HL-60/S4 treated with retinoic acid at 250 ng/mL for 4 days and 3 days (cell line): ENCODE results near the gene ANO10.
"Not testable (repeated sequence)": the region's sequence is repeated elsewhere in the genome, so short reads cannot be mapped to it uniquely, and the experiment has no call there.

Experiments used
- in situ Hi-C: fragments of 300-500 bp; cut with MboI; formaldehyde crosslinking; loops from 2 replicates; pipeline ENCODE4 v1.7.0; 2022; ENCODE audit warnings: low sequenced_read_pairs

ANO10 gene, protein sequence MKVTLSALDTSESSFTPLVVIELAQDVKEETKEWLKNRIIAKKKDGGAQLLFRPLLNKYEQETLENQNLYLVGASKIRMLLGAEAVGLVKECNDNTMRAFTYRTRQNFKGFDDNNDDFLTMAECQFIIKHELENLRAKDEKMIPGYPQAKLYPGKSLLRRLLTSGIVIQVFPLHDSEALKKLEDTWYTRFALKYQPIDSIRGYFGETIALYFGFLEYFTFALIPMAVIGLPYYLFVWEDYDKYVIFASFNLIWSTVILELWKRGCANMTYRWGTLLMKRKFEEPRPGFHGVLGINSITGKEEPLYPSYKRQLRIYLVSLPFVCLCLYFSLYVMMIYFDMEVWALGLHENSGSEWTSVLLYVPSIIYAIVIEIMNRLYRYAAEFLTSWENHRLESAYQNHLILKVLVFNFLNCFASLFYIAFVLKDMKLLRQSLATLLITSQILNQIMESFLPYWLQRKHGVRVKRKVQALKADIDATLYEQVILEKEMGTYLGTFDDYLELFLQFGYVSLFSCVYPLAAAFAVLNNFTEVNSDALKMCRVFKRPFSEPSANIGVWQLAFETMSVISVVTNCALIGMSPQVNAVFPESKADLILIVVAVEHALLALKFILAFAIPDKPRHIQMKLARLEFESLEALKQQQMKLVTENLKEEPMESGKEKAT

DNA sequence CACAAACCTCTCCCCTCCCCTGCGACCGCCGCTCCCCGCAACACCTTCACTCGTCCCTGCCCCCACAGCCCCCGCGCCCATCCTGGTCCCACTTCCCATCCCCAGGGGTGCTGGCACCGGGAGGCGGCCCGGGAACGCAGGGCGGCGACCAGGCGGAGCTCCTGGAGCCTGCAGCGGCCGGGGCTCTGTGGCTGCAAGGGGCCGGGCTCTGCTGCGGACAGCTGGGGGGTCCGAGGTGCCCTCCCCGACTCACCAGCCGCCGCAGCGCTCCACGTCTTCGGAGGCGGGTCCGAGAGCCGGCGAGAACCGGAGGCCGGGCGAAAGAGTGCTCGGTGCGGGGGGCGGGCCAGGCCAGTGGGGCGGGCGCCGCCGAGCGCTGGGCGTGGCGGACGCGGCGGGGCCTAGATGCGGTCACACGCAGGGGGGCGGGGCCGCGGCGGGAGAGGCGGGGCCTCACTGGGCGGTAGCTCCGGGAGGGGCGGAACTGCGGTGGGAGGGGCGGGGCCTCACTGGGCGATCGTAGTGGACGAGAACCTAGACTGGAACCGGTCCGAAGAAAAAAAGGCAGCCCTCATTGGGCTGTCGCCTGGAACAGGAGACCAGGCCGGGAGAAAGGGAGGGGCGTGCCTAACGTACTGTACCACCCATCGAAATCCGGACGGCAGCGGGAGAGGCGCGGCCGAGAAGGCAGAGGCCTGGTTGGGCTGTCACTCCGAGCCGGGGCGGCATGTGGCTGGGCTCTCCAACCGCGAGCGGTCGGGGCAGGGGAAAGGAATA lies at the start of gene ANO10:
Gene ANO10 (minus strand): TSS at position 356 of the 777 bp plus-strand sequence. CDS start 16,159 bp downstream, outside the sequence.
- in situ Hi-C loops, result no loop called here

DNA sequence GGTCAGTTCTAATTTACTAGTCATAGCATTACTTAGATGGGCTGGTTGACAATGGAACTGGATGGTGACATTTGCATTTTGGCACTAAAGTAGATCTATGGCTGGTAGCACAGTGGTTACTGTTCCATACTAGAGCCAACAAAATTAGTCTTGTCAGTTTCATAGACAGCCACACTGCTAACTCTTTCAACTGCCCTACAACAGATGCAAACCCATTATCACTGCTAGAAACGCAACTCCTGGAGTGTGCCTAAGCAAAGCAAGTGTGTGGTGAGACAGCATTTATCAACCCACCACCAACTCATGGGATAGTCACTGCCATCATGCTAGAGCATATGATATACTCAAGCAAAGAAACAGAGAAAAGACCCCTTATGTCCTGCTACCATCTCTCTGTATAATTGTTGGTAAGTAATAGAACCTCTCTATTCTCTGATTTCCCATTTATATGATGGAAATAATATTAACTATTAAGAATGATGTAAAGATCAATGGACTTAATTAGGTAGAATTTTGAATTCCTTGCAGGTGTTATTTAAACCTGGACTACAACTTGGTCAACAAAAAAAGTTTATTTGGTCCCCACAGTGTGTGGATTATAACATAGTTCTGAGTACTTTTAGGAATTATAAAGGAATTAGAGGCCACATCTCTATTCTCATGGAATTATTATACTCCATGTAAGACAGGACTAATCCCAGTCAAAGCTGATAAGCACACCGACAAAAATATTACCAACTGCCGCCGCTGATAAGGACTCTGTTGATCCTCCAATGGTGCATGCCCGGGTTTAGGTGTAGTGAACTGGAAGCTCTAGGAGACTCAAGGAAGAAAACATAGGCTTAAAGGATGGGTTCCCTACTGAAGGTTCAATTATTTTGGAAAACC lies 49.1 kb upstream of the ANO10 start:
- in situ Hi-C loops, result no loop called here

DNA sequence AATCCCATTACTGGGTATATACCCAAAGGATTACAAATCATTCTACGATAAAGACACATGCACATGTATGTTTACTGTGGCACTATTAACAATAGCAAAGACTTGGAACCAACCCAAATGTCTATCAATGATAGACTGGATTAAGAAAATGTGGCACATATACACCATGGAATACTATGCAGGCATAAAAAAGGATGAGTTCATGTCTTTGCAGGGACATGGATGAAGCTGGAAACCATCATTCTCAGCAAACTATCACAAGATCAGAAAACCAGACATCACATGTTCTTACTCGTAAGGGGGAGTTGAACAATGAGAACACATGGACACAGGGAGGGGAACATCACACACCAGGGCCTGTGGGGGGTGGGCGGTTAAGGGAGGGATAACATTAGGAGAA lies 43.2 kb upstream of the ANO10 start:
- in situ Hi-C loops, result not testable (repeated sequence)

DNA sequence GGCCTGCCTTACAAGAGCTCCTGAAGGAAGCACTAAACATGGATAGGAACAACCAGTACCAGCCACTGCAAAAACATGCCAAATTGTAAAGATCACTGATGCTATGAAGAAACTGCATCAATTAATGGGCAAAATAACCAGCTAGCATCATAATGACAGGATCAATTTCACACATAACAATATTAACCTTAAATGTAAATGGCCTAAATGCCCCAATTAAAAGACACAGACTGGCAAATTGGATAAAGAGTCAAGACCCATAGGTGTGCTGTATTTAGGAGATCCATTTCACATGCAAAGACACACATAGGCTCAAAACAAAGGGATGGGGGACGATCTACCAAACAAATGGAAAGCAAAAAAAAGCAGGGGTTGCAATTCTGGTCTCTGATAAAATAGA lies 39.6 kb upstream of the ANO10 start:
- in situ Hi-C loops, result not testable (repeated sequence)

DNA sequence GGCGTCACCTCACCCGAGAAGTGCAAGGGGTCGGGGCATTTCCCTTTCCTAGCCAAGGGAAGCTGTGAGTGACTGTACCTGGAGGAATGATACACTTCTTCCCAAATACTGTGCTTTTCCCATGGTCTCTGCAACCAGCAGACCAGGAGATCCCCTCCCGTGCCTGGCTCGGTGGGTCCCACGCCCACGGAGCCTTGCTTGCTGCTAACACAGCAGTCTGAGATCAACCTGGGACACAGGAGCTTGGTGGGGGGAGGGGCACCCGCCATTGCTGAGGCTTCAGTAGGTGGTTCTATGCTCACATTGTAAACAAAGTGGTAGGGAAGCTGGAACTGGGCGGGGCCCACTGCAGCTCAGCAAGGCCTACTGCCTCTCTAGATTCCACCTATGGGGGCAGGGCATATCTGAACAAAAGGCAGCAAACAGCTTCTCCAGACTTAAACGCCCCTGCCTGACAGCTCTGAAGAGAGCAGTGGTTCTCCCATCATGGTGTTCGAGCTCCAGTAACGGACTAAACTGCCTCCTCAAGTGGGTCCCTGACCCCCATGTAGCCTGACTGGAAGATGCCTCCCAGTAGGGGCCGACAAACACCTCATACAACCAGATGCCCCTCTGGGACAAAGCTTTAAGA lies 37.6 kb upstream of the ANO10 start:
- in situ Hi-C loops, result no loop called here

DNA sequence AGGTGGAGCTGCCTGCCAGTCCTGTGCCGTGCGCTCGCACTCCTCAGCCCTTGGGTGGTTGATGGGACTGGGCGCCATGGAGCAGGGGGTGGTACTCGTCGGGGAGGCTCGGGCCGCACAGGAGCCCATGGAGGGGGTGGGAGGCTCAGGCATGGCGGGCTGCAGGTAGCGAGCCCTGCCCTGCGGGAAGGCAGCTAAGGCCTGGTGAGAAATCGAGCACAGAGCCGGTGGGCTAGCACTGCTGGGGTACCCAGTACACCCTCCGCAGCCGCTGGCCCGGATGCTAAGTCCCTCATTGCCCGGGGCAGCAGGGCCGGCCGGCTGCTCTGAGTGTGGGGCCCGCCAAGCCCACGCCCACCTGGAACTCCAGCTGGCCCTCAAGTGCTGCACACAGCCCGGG lies 34.6 kb upstream of the ANO10 start:
- in situ Hi-C loops, result not testable (repeated sequence)

DNA sequence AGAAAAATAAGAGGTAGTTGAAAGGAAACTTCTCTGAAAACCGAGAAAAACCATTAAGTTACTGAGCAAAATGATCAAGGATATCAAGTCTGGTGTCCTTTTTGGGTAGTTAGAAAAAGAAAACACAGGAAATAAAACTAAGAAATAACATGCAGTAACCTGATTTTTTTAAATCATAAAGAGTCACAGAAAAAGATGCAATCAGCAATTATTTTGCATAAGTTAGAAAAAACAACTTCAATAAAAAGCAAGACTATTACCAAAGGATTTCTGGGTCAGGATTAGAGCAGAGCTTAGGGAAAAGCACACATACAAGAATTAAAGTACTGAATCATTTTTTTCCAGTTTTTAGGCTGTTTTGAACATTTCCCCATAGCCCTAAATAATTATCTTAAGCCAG lies 28.5 kb upstream of the ANO10 start:
- in situ Hi-C loops, result no loop called here

DNA sequence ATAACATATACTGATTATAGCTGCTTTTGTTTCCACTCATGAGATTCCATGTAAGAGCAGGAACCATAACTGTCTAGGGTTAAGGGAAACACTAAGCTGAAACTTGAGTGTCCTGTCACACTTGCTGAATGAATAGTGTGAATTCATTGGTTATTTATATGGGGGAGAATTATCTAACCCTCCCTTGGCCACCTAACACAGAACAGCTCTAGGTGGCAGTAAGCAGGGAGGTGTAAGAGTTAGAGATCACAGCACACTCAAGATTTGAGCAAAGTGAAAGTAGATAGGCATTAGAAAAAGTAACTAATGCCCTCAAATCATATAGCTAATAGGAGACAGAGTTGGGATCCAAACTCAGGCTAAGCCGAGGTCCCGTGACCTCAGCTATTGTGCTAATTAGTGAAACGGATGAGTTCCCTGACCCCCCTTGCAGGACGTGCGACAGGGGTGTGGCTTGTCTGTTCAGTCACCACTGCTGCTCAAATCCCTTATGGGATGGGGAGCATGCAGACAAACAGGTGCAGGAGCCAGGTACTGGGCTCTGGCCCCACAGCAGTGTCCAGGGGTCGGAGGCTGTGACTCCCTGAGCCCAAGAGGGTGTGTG lies 27.7 kb upstream of the ANO10 start:
- in situ Hi-C loops, result no loop called here

DNA sequence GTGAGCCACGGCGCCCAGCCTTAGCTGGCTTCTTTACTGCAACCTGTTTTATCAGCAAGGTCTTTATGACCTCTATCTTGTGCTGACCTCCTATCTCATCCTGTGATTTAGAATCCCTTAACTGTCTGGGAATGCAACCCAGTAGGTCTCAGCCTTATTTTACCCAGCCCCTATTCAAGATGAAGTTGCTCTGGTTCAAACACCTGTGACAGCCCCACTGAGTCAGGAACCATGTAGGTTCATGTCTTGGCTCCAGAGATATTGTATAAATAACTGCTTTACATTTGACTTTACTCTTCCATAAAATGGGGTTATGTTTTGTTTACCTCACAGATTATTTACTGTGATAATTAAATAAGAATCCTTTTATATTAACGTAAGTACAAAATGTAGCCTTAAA lies 27.1 kb upstream of the ANO10 start:
- in situ Hi-C loops, result no loop called here

DNA sequence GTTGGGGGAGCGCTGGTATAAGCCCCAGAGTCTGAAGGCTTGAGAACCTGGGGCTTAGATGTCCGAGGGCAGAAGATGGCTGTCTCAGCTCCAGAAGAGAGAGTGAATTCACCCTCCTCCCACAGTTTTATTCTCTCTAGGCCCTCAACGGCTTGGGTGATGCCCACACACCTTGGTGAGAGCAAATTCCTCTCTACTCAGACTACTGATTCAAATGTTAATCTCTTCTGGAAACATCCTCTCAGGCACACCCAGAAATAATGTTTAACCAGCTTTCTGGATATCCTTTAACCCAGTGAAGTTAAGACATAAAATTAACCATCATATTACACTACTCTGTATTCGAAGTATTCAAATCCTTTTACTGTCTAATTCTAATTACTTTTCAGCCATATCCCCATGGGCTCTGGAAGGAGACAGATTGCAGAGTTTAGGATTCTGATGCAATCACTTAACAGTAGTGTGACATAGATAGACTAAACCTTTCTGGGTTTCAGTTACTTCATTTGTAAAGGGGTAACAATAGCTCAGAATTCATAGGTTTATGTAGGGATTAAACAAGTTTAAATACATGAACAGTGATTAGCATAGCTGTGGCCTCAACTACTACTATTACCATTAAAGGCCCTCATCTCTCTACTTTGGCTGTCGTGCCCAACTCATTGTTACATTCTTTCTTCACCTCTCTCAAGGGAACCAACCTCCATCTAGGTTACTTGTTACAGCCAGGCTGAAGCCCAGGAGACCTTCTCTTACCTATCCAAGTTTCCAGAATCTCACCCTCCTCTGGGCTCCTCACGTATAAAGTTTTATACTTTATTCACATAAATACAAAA lies 25.7 kb upstream of the ANO10 start:
- in situ Hi-C loops, result no loop called here

DNA sequence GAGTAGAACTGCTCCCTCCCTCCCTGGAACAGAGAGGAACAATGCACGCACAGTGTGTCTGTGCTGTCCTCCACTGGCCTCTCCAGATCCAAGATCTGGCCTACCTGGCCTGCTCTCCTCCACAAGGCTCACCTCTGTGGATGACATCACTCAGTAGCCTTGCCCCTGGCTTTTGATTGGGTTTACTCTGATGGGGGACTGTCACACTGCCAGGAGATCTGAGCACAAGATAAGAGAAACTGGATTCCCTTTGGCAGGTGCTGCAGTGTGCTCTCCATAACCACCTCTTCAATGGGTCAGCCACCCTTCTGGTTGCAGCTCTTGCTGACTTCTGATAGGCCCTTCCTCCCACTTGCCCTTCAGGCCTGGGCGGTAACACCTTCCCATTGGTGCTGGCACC lies 22.6 kb upstream of the ANO10 start:
- in situ Hi-C loops, result no loop called here

DNA sequence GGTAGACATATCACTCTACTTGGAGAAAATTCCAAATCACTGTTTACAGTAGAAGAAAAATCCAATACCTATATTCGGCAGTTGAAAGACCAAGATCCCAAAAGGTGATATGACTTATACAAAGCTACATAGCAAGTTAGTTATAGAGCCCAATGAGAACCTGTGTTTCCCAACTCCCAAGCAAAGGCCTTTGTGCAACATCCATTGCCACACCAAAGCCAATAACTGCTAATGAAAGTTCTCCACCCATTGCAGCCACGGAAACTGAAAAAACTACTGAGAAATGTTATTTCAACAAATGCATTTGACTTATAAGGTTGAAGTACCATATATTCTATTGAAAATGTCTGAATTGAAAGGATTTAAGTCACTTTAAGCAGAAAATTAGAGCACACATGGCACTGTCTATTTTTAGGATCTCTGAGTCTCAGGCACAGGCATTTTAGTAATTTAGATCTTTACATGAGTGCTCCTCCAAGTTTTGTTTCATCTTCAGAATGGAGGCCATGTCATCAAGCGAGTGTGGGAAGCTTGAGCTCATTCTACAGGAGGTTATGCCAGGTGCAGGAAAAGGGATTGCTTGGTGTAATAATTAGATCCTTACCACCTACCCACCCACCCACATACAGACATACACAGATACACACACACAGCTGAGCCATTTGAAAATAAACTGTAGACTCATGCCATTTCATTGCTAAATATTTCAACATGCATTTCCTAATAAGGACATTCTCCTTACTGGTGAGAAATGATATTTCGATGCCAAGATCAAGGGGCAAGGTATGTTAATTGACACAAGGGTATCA lies 19.7 kb upstream of the ANO10 start:
- in situ Hi-C loops, result no loop called here

DNA sequence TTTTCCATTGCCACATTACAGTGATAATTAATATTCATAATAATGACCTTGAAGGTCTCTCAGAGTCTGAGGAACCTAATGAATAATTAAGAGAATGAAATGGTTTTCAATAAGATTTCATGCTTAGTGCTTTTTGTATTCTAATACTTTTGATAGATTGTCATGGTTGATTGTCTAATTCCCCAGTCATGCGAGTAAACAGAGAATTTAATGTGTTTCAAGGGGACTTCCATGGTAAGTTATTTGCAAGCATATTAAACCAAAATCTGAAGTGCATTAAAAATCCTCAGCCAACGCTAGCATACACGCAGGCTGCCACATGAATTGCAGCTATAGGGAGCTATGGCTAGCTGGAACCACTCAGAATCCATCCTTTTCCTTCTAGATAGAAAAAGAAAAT lies 18.9 kb upstream of the ANO10 start:
- in situ Hi-C loops, result no loop called here

DNA sequence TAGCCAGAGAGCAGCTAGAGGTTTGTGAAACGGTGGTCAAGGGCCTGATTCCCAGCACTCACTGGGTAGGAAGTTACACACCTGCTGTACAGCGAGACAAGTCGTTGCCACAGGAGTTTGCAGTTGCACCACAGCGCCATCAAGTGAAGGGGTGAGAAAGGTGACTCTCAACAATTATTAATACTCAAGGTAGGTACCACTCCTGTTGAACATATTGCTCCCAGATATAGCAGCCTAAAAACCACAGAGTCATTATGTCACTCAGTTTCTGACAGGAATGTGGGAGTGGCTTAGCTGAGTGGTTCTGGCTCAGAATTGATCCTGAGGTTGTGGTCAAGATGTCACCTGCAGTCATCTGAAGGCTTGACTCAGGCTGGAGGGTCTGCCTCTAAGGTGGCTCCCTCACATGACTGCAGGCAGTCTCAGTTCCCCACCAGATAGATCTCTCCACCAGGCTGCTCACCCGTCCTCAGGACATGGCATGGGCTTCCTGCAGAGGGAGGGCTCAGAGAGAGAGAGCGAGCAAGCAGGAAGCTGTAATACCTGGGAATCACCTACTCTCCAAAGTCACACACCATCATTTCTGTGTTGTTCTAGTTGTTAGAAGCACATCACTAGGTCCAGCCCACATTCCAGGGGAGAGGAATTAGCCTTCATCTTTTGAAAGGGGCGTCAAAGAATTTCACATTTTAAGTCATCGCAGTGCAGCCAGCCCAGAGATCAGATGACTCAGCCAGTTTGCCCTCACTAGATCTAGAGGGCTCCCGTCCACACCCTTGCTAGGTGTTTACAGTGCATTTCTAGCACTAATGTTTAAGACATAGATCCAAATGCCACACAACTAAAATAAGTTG lies 17.0 kb upstream of the ANO10 start:
- in situ Hi-C loops, result no loop called here

DNA sequence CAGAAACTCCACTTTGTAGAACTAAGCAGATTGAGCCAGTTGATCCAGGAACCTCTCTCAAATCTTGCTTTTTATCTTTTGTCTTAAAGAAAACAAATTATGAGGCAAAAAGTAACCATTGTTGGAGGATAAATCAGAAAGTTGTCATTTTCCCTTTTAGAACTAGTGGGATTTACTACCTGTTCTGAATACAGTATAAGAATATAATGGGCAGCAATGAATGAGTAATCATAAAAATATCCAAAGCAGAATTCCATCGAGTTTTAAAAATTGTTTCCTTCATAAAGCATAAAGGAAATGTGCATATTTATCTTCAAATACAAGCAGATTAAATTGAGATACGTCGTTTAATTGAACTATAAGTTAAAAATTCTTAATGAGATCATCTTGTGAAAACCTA lies 15.9 kb upstream of the ANO10 start:
- in situ Hi-C loops, result no loop called here

DNA sequence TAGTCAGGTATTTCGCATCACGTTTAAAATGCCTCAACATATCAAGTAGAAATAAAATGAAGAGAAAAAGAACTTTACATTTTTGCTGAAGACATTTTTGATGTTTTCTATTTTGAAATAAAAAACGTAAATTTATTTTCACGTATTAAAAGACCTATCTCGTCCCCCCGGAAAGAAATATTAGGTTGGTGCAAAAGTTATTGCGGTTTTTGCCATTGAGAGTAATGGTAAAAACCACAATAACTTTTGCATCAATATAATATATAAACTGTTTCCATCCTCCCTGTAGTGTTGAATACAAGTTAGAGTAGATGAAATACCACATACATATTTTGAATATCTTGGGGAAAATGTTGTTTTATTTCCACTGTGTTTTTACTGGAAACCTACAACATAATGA lies 11.2 kb upstream of the ANO10 start:
- in situ Hi-C loops, result no loop called here

DNA sequence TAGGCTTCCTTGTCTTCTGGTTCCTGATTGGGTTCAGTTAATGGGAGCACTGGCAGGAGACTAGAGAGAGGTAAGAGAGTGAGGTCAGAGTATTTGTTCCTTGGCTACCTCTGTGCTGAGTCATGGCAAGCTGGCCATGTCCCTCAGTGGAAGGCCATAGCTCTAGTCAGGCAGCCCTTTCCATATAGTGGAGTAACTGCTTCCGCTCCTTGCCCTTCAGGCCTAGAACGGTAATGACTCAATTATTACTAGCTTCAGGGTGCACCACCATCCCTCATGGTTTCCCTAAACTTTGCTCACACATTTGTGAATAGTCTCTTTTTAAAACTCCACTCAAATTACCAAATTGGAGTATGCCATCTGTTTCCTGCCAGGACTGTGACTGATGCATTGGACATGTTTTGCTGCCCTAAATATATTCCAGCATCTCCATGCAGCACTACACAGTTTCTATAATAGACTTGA lies 10.5 kb upstream of the ANO10 start:
- in situ Hi-C loops, result no loop called here
